ENCODE results near the gene INPP5D.
"Not testable (repeated sequence)": the region's sequence is repeated elsewhere in the genome, so short reads cannot be mapped to it uniquely, and the experiment has no call there.

INPP5D gene

DNA sequence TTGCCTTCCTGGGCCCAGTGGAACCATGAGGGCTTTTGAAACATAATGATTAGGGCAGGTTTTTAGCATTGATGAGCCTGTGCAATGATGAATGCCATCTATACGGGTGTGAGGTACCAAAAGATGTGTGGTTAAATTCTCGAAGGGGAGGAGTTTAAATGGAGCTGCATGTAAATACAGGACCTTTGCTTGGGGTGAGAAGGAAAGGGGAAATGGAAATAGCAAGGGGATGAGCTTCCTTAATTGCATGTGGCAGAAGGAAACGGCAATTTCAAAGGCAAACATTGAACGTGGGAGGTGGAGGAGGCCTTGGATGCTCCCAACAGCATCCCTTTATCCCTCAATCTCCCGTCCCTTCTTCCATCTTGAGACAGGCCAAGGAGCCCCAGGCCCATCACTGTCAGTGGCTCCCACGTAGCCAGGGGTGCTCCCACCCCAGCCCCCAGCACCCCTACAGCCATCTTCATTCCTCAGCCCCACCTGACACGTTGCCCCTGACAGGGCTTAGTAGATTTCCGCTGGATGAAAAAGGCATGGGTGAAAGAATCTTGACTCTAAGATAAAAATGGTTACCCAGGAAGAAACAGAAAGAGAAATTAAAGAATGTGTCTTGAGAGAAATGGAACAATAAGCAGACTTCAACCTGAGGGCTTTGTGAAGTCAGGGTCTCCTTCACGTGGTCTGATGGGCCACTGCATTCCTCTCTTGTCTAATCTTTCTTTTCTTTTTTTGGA, 32.5 kb downstream of the INPP5D start:
- DNase-seq (ENCODE audit: low read depth in 1 of 2, low spot score in 1 of 2), result no peak

DNA sequence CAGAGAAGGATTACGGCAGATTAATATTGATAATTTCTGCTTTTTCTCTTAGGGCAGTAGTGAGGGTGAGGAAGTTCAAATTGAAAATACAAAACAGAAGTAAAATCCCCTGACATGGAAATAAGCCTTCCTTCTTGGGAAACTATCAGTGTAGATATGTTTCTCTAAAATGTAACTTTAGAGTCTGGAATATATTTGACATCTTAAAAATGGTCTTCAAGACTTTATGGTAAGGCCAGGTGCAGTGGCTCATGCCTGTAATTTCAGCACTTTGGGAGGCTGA, 33.0 kb downstream of the INPP5D start:
- no peak for DNase-seq (ENCODE audit: low read depth in 1 of 2, low spot score in 1 of 2)

DNA sequence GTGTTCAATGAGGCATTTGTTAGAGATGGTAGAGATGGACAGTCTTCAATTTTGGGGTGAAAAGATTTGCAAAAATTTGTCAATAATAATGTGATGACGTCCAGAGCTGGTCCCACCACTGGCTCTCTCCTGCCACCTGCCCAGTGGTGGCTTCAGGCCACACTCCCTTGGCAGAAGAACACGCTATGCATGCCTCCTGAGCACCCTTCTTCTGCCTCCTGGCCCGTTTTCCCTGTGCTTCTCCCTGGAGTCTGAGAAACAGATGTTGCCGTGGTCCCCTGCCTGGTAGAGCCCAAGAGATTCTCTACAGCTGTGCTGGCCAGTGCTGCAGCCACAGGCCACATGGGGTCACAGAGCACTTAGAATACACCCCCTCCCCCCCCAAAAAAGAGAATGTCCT, 33.6 kb downstream of the INPP5D start:
- no peak for DNase-seq (ENCODE audit: low read depth in 1 of 2, low spot score in 1 of 2)

DNA sequence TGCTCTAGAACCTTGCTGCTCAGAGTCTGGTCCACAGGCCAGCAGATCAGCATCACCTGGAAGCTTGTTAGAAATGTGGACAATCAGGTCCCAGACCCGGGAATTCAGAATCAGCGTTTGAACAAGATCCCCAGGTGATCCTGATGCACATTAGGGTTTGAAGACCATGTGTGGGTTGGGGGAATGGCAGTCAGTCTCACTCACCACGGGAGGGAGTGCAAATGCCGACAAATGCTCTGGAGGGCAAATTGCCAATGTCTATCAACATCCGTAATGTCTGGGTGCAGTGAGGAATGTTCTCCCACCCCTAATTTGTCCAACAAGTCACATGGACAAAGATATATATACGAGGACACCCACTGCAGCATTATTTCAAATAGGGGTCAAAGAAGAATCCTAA, 34.5 kb downstream of the INPP5D start:
- DNase-seq (ENCODE audit: low read depth in 1 of 2, low spot score in 1 of 2), result no peak

DNA sequence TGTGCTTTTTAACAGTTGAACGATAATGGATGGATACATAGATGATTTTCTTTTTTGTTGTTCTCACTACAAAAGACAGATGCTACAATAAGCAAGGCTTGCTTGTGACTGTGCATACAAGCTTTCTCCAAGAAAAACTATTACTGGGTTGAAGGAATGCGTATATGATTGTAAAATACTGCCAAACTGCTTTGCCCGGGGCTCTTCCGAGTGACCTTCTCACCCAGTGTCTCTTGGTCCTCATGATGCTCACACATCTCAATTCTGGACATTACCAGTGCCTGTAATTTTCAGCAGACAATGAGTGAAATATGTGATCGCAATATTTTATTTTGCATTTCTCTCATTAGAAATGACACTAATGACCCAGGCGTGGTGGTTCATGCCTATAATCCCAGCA, 35.9 kb downstream of the INPP5D start:
- no peak for DNase-seq (ENCODE audit: low read depth in 1 of 2, low spot score in 1 of 2)

DNA sequence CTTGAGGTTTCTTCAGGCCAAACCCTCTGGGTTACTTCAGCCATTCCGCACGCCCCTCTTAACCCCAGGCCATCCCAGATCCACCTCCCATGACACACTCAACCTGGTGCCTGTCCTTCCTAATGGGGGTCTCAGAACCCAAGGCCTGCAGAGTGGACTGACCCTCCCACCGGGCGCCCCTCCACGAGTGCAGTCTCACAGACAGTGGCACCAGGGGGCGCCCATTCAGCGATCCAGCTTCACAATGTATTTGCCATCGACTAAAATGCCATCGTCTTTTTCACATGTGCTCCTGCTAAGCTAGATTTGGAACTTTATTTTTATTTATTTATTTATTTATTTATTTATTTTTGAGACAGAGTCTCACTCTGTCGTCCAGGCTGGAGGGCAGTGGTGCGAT, 38.5 kb downstream of the INPP5D start:
- DNase-seq (ENCODE audit: low read depth in 1 of 2, low spot score in 1 of 2), result no peak

DNA sequence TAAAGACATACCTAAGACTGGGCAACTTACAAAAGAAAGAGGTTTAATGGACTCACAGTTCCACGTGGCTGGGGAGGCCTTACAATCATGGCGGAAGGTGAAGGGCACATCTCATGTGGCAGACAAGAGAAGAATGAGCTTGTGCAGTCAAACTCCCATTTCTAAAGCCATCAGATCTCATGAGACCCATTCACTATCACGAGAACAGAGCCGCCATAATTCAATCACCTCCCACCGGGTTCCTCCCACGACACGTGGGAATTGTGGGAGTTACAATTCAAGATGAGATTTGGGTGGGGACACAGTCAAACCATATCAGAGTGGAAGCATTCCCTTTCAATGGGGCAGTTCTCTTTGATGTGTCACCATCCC, 39.7 kb downstream of the INPP5D start:
- not testable (repeated sequence) for DNase-seq (ENCODE audit: low read depth in 1 of 2, low spot score in 1 of 2)

DNA sequence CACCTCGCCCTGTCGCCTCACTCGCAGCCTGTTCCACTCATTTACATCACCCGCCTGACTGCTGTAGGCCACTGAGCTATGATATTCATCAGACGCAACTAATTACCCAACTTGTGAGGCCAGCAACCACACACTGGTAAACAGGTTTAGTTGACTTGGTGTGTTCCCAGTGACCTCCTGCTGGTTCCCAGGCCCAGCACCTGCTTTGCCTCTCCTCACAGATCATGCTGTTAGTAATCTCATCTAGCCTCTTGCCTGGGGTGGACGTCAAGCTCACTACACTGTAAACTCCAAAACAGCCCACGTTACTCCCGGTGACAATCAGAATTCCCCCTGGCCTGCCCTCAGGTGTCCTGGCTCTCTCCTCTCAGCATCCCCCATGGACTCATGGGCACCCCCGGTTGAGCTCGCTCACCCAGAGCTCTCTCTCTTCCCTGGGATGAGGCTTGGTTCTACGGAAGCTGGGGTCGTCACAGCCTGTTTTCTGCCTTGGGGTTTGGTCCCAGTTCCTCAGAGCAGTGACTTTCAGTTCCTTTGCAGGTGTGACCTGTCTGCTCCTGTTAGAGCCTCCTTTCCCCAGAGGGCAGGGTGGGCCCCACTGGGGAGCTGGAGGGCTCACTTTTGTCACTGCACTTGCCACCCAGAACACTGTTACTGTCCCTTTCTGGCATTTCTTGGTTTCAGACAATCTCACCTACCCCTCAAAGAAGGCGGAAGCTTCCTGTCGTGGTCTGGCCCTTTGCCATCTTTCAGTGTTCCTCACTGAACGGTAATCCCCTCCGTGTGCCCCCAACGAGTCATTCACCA, 40.3 kb downstream of the INPP5D start:
- DNase-seq (ENCODE audit: low read depth in 1 of 2, low spot score in 1 of 2), result no peak

DNA sequence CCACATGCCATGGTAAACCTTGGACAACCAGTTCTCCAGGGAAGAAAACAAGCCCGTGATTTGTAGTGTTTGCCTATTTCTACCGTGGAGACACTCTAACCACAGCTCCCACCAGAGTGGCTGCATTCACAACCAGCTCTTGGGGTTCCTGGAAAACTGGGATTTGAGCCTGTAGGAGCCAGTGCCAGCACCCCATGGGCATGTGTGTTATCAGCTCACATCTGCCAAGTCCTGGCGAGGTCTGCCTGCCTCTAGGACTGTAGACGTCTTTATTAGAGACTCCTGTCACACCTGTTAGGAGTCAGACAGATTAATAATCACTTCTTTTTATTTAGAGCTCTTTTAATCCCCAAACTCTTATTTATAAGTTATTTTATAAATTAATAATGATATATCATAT, 41.0 kb downstream of the INPP5D start:
- DNase-seq (ENCODE audit: low read depth in 1 of 2, low spot score in 1 of 2), result no peak

DNA sequence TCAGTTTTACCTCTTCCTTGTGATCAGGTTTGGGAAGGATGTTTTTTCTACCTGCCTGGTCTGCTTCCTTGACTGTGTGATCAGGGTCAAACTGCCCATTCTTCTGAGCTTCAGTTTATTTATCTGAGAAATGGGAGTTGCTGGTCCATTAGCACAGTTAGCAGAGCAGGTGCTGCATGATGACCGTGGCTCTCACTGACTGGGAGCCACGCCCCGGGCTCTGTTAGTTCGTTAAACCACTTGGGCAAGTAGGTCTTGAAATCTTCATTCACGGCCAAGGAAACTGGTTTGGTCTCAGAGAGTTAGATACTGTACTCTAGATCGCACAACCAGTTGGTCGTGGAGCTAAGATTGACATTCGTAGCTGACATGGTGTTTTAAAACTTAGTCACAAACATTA, 41.7 kb downstream of the INPP5D start:
- DNase-seq (ENCODE audit: low read depth in 1 of 2, low spot score in 1 of 2), result no peak

DNA sequence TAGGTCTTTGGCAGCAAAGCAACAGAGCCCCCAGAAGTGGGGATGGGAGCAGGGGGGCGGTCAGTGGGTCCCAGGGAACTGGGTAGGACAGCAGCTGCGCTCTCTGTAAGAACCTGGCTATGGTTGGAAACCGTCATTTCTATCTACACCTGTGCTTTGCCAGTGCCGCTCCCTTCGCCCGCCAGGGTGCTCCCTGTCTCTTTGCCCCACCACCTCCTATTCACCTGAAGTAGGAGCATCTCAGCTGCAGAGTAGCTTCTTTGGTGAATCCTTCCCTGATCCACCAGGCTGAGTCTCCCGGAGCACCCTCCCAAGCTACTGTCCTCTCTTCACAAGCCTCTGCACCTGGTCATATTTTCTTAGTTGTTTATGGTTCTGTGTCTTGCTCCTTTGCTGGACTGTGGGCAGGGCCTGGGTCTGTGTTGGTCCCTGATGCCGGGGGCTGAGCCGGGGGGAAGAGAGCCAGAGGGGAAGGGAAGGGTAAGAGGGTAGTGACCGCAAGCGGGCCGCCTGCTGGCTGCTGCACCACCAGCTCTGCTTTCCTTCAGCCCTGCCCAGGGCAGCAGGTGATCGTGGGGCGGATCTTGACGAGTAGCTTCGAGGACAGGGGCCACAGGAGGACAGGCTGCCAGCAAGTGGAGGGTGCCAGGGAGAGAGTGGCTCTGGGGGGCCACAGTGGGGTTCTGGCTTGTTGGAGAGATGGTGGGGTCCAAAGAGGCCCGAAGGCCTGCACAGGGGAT, 45.2 kb downstream of the INPP5D start:
- DNase-seq (ENCODE audit: low read depth in 1 of 2, low spot score in 1 of 2), result no peak

DNA sequence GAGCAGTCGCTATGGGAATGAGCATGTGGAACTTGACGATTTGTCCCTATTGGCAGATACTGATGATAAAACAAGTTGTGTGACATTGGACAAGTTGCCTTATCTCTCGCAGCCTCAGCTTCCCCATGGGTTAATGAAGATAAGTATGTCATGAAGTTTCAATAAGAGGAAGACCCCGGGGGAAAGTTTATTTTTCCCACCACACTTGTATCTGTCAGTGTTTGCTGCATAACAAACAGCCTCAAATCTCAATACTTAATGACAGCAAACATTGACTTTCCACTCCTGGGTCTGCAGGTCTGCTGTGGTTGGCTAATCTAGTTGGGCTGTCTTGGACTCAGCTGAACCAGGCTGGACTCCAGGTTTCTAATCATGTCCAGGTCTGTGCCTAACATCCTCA, 45.8 kb downstream of the INPP5D start:
- no peak for DNase-seq (ENCODE audit: low read depth in 1 of 2, low spot score in 1 of 2)

DNA sequence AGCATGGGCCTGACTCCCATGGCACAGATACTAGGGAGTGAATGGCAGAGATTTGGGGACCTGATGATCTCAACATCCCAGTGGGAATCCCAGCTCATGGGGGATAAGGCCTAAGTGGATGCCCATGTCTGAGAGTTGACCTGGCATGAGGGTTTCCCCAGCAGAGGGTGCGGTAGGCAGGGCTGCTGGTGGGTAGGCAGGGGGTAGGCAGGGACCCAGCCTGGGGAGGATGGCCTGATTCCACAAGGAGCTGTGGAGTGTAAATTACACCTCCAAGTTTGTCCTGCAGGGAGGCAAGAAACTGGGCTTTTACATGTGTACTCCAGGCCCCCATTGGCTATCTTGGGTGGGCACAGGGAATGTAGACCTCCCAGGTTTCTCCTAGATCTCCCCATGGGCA, 46.9 kb downstream of the INPP5D start:
- DNase-seq (ENCODE audit: low read depth in 1 of 2, low spot score in 1 of 2), result no peak

DNA sequence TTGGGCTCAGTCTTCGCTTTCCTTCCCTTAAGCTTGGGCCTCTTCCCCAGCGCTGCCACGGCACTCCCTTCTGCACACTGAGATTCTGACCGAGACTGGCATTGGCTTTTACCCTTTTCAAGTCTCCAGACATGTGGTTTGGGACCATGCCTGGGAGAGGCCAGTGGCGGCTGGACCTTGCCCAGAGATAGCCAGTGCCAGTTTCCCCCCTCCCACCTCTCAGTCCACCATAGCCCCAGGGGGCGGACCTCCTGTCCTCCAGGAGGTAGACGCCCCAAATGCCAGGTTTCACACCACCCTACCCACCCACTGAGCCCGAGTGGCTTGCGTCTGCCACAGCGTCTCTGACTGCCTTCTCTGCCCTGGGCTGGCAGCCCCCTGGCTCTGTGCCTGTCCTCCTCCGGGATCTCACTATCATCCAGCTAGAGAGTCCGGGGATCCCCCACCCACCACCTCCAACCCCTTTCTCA, 47.7 kb downstream of the INPP5D start:
- no peak for DNase-seq (ENCODE audit: low read depth in 1 of 2, low spot score in 1 of 2)

DNA sequence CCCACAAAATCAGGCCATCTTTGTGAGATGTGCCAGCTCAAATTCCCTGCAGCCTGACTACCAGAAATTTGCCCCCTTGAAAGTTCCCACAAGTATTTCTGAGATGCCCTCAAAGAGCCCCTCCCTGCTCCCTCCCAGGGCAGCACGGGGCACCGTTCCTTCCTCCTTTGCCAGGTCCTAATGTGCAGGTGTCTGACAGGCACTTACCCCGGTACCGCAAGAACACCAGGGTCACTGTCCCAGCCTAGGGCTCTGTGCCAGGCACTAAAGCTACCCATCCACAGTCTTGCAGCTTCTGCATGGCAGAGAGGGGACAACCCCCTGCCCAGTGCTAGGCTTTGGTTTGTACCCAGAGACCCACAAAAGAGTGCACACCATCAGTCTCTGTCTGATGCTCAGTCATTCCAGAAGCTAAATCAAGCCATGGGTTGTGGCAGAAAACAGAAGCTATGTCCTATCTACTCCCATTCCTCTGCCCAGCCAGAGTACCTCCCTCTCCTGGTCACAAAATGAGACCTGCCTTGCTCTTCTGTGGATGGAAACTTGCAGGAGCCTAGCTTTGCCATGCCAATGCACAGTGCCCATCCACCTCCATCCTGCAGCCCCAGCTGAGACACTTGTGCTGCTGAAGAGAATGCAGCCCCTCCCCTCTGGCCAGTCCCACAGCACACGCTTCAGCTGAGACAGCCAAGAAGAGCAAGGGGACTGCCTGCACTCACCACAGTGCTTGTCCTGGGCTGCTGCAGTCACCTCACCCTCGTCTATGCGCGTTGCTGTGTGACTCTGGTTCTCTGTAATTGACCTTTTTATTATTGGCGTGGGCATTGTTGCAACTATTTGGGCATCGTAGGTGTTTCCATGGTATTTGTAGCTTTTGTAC, 48.7 kb downstream of the INPP5D start:
- DNase-seq (ENCODE audit: low read depth in 1 of 2, low spot score in 1 of 2), result no peak

DNA sequence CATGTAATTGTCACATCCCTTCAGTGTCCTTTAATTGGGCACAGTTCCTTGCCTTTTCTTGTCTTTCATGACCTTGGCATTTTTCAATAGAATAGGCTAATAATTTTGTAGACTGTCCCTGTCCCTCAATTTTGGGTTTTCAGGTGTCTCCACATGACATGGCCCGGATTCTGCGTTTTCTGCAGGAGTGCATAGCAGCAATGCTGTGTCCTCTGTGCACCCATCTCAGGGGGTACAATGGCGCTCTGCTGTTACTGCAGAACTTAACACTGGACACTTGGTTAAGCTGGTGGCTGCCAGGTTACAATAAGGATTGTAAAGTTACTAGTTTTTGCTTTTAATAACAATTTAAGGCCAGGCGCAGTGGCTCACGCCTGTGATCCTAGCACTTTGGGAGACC, 51.3 kb downstream of the INPP5D start:
- DNase-seq (ENCODE audit: low read depth in 1 of 2, low spot score in 1 of 2), result no peak

DNA sequence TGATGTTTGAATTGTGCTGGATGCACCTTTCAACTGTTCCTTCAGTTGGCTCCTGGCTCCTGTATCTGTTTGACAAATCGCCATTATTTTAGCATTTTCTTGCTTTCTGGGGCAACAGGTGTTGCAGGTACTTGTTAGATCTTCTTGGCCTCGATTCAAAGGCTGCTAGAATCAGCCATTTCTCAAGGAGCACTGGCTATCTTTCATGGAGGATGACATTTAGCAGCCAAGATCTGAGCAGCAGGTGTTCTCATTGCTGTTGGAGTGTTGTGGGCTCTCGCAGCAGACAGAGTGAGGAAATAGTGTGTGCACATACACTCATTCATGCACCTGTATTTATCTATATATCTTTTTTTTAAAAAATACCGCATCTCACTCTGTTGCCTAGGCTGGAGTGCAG, 52.2 kb downstream of the INPP5D start:
- DNase-seq (ENCODE audit: low read depth in 1 of 2, low spot score in 1 of 2), result no peak

DNA sequence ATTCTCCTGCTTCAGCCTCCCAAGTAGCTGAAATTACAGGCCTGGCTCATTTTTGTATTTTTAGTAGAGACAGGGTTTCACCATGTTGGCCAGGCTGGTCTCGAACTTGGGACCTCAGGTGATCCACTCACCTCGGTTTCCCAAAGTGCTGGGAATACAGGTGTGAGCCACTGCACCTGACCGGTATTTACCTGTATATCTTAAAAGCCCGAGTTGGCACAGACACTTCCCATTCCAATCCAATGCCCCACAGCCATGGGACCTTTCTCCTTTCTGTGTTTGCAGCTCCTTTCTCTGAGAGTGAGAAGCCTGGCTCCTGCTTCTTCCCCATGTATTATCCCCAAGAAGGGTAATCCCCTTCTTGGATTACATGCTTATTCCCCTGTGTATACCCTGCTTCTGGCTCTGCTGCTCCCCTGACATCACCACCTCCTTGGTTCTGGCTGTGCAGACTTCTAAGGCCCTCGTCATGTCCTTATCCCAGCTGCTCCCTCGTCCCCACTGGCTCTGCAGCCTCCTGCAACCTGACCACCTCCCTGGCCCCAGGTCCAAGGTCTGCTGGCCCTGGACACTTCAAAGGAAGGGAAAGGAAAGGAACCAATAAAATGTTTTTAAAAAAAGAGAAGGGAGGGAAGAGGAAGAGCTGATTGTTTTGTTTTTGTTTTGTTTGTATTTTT, 52.8 kb downstream of the INPP5D start:
- DNase-seq (ENCODE audit: low read depth in 1 of 2, low spot score in 1 of 2), result no peak

DNA sequence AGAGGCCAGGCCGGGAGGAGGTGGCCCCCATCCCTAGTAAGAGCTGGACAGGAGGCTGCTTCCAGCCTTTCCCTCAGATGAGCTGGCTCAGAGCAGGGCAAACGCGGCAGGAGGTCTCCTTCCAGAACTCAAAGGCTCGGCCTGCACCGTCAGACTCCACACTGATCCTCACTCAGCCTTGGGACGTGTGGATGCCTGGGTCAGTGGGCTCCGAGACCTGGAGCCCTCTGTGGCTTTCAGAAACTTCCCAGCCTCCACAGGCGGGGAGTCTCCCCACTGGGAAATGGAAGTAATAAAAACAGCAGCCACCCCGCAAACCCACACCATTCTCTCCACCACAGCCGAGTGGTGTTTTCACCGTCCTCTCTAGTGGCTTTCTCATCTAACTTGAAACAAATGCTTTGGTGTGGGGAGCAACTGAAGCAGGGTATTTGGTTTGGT, 54.3 kb downstream of the INPP5D start:
- no peak for DNase-seq (ENCODE audit: low read depth in 1 of 2, low spot score in 1 of 2)

DNA sequence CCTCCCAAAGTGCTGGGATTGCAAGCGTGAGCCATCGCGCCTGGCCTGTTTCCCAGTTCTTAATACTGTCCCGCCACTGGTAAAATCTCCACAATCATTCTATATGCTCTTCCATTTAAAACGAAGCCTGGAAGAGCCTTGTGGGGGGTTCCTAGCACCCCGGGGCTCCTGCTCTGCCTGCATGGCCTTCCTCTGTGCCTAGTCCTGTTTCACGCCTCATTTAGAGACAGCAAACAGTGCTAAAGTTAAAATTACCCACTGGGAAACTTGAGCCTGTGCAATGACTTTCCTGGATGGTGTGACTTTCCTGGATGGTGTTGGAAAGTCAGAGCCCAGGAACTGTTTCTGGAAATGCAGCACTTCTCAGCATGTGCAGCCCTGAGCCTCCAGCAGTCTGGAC, 55.0 kb downstream of the INPP5D start:
- no peak for DNase-seq (ENCODE audit: low read depth in 1 of 2, low spot score in 1 of 2)

DNA sequence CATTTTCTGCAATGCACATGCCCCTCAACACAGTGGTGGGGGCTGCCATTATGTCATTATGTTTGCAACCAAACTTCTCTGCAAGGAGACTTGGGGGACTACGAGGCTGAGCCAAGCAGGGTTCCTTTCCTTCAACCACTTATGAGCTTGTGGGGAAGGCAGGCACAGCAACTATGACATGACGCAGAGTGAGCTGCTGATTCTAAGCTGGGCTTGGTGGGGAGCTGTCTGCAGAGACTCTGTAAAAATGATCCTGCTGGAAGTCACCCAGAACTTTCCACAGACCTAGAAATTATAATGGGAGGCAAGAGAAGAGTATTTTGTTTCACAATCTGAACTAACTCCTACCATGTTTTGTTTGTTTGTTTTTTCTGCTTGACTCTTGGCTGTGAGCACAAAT, 55.6 kb downstream of the INPP5D start:
- DNase-seq (ENCODE audit: low read depth in 1 of 2, low spot score in 1 of 2), result no peak
